HG03039 (cell line): ENCODE measurements around the gene LCN1.
"Not testable (repeated sequence)": the region's sequence is repeated elsewhere in the genome, so short reads cannot be mapped to it uniquely, and the experiment has no call there.

ENCODE experiments used
- ATAC-seq: cut with Tn5 transposase; IDR thresholded peaks from one replicate; pipeline ENCODE4 v1.9.1; 2021; ENCODE audit warnings: mild to moderate bottlenecking, moderate library complexity; ENCODE audit not compliant: unreplicated experiment

The LCN1 gene

DNA sequence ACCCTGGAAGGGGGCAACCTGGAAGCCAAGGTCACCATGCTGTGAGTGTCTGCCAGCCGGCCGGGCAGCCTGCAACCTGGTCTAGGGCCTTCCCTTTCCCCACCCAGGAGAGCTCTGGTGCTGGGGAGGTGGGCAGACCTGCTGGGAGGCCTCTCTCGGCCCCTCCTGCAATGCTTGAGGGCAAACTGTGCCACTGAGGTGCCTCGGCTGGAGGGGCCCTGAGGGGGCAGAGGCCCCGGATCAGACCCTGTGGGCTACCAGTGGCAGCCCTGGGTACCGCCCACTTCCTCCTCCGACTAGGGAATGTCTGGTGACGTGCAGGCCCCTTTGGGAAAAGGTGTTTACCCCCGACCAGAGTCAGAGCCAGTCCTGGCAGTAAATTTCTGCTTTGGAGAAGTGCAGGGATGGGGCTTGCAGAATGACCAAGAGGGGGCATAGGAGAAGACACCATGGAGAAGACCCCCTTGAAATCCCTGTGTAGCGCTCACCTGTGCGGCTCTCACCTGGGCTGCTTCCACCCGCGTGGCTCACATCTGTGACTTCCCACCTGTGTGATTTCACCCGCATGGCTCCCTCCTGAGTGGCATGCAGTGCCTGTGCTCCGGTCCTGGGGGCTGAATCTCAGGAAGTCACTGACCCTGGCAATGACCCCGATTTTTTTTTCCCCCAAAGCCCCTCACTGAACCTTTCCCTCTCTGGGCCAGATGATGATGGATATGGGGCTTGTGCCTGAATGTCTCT lies 1.1 kb downstream of the LCN1 start:
- ATAC-seq = no peak

DNA sequence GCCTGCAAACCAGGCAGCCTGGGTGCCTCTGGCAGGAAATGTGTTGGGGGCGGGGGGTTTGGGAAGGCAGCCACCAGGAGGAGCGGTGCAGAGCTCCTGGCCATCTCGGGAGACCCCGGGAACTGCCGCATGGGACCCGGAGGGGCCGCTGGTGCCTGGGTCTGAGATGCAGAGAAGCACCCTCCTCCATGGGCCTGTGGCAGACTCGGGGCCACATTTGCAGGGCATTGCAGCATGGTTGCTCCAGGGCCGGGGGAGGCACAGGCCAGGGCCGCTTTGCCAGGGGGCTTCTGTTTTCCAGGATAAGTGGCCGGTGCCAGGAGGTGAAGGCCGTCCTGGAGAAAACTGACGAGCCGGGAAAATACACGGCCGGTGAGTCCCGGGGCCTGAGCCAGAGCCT lies 1.7 kb downstream of the LCN1 start:
- no peak for ATAC-seq

DNA sequence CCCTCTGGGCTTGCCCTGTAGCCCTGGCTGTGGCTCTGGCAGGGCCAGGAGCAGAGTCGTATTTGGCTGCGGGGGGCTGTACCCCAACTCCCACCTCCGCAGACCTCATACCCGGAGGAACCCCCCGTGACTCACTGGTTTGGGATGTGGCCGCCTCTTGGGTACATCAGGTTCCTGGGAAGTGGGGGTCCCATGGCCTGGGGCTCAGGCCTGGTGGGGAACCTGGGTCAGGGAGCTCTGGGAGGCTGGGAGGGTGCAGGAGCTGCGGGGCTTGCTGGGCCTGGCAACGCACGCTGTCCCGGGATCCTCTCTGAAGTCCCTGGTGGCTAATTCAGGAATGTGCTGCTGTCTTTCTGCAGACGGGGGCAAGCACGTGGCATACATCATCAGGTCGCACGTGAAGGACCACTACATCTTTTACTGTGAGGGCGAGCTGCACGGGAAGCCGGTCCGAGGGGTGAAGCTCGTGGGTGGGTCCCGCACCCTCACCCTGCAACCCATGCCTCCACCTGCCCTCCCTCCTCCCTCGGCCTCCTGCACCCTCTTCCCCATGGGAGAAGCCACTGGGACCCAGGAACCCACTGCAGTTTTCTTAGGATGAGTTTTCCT lies 2.4 kb downstream of the LCN1 start:
- ATAC-seq = no peak

DNA sequence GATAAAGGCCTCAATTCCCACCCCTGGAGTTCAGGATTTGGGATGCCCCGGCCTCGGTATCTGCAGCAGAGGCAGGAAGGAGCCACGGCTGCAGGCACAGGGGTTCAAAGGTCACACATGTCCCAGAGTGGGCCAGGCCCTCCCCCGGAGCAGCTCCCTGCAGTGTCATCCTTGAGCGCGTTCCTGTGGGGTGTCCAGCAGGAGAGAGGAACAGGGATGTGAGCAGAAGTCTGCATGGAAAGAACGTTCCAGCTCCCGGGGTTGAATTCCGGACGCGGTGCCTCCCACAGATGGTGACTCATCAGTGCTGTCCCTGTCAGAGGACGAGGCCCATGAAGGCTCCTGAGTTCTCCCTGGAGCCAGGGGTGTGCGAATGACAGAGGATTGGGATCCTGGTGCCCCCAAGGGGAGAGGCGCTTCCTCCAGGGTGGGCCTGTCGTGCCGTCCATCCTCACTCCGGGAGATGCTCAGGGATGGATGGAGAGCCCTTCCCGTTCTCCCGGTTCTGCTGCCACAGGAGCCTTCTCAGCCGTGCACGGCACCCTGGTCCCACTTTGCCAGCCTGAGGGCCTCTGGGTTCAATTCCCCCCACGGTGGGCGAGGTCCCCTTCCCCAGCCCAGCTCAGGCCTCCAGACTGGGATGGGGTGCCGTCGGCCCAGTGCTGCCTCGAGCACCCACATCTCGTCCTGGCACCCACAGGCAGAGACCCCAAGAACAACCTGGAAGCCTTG lies 3.1 kb downstream of the LCN1 start:
- ATAC-seq = no peak

DNA sequence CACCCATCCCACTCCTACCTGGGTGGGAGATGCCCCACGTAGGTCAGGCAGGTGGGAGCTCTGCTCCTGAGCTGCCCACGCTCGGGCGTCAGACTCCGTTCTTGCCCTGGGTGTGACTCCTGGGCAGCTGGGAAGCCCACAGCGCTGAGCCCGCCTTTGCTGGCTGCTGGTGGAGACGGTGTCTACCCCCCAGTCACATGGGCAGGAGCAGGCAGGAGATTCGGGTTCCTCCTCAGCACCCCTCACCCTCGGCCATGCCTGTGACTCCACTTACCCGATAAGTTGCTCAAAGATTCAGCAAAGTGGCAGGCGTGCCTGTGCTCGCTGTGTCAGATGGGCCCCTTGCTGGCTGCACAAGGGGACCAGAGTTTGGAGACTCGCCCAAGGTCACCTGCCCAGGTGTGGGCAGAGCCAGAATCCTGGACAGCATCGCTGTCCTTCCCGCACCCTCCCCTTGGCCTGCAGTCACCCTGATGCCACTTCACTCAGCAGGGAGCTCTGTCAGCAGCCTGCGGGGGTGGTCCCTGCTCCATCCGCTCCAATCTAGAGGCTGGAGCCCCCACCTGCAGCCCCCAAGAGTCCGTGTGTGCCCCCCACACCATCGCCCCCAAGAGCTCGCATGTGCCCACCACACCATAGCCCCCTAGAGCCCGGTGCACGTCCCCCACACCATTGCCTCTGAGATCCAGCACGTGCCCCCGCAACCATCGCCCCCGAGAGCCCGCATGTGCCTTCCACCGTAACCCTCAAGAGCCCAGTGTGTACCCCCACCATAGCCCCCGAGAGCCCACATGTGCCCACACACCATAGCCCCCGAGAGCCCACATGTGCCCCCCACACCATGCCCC lies 4.2 kb downstream of the LCN1 start:
- ATAC-seq = no peak

DNA sequence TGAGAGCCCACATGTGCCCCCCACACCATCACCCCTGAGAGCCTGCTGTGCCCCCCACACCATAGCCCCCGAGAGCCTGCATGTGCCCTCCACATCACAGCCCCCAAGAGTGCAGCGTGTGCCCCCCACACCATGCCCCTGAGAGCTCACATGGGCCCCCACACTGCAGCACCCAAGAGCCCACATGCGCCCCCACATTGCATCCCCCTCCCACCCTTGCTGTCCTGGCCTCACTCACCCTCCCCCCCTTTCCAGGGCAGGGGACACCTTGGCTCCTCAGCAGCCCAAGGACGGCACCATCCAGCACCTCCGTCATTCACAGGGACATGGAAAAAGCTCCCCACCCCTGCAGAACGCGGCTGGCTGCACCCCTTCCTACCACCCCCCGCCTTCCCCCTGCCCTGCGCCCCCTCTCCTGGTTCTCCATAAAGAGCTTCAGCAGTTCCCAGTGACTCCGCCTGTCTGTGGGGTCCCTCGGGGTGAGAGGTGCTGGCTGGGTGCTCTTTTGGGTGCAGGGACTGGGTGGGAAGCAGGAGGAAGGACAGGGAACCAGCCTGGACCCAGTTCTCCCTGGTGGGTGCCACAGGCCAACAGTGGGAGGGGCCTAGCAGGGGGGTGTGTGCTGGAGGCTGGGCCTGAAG lies 5.0 kb downstream of the LCN1 start:
- no peak for ATAC-seq

DNA sequence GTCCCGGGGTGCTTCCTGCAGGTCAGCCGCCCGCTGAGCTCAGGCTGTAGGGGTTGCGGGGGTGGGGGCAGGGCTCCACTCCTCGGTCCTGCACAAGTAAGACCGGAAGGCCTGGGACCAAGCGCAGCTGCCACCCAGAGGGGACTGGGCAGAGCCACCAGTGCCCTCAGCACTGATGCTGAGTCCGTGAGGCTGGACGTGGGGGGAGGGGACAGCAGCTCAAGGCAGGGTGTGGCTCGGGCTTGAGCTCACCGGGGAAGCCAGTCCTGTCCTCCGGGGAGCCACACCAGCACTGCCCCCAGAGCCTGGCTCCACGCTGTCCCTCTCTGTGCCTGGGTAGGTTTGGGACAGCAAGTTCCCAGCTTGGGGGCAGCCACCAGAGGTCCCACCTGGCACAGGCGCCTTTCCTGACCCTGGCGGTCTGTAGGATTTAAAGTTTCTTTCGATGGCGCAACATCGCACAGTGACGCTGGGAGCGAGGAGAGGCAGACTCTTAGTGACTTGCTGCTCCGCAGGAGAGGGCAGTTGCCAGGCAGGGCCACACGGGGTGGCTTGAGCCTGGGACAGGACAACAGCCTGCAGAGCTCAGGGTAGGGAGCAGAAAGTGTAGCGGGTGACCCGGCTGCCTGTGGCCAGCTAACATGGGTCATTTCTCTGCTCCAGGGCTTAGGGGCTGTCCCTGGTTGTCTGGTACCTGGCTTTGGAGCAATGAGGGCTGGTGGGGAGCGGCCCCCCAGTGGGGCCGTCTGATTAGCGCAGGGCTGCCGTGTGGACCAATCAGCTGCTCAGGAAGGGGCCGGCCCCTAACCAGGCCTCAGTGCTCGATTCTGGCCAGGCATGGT lies 5.7 kb downstream of the LCN1 start:
- ATAC-seq = no peak

DNA sequence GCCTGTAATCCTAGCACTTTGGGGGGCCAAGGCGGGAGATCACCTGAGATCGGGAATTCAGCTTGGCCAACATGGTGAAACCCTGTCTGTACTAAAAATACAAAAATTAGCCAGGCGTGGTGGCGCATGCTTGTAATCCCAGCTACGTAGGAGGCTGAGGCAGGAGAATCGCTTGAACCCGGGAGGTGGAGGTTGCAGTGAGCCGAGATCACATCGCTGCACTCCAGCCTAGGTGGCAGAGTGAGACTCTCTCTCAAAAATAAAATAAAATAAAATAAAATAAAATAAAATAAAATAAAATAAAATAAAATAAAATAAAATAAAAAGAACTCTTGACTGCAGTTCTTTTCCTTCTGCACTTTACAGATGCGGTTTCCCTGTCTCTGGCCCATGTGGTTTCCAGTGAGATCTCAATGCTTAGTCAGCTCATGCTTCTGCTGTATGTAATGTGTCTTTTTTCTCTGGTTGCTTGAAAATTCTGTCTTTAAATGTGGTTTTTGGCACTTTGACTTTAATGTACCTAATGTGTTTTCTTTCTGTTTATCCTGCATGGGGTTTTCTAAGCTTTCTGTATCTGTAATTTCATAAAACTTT lies 7.7 kb downstream of the LCN1 start:
- not testable (repeated sequence) for ATAC-seq

DNA sequence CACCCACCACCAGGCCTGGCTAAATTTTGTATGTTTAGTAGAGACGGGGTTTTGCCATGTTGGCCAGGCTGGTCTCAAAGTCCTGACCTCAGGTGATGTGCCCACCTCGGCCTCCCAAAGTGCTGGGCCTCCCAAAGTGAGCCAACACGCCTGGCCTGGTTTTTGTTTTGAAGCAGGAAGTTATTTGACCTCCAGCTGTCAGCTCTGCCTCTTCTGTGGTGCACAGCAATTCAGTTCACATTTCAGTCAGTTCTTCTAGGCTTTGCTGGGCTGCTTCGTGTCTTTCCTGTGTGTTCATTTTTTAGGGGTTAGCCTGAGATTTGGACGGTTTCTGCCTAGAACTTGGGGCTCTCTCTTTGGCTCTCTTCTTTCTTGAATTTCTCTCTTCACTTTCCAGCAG lies 8.9 kb downstream of the LCN1 start:
- no peak for ATAC-seq

DNA sequence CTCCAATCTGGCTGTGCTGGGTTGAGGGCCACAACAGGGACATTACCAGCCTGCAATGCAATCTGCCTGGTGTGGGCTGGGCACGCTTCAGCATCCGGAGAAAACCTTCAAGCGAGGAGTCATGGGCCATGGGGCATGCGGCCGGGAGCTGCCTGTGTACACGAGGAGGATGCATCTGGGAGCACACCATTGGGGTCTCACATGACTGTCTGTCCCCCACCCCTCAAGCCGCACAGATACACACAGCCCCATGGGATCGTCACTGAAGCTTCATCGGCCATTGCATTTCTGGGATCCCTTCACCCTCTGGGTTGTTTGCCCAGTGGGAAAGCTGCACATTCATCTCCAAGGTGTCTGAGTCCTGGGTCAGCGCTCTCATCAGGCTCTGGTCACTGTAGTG lies 9.9 kb downstream of the LCN1 start:
- no peak for ATAC-seq

DNA sequence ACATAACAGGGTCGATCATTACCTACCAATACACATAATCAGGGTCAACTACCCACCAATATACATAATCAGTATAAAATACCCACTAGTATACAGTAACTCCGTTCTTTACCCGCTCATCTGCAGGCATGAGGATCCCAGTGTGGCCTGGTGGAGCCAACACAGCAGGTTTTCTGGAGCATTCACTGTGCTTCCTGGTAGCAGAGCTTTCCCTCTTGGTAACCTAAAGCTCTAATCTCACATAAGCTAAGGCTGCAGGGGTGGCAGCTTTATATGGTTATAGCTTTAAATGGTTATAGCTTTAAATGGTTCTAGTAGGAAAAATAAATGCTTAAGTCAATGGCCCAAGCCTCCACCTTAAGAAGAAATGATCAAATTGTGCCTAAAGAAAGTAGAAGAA lies 11.9 kb downstream of the LCN1 start:
- ATAC-seq = no peak

DNA sequence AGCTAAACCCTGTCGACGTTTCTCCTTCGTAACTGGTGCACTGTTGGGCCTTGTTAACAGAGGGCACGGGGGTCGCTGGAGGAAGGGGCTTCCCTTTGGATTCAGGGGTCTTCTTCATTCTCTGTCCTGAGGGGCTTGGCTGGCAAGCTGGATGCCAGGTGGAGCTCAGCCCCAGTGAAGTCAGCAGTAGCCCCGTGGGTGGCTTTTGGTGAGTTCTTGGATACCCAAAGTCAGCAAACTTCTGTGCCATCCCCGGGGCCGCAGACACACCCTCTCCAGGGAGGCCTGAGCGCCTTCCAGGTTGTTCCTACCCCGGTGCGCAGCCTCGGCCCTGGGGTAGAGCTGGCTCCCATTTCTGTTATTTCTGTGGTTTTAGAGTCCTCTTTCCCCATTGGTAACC lies 12.4 kb downstream of the LCN1 start:
- no peak for ATAC-seq

DNA sequence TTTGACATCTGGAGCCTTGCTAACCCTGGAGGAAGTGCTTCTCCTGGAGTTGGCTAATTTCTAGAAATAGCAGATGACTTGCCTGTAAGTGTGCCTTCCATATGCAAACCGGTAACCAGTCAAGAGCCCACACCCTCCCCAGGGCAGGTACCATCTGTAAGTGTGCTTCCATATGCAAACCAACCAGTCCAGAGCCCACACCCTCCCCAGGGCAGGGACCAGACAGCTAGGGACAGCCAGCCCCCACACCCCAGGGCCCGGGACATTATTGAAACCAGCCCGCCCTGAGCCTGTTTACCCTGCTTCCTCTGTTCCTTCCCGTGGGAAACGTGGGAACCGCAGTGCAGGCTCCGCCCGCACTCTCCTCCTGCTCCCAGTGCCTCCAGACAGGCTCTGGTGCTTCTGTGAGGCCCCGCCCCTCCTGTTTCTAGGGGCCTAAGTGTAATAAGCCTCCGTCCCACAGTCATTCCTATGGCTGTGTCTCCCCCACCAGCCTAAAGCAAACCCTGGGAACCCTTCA lies 13.0 kb downstream of the LCN1 start:
- not testable (repeated sequence) for ATAC-seq

DNA sequence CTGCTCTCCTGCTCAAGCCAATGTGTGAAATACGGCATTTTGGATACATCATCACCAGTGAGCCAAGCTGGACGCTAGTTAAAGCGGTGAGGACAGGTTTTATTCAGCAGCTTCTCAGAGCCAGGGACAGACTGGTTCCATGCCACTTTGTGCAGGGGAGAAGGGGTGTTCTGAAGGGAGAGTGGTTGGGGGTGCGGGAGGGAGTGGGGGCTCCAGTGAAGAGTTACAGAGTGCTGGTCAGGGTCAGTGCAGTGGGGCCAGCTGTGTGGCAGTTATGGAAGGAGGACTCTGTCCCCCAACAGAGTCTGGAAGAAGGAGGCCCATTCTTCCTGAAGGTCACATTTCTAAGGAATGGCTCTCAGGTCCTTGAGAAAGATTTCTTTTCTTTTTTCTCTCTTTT lies 13.6 kb downstream of the LCN1 start:
- not testable (repeated sequence) for ATAC-seq

DNA sequence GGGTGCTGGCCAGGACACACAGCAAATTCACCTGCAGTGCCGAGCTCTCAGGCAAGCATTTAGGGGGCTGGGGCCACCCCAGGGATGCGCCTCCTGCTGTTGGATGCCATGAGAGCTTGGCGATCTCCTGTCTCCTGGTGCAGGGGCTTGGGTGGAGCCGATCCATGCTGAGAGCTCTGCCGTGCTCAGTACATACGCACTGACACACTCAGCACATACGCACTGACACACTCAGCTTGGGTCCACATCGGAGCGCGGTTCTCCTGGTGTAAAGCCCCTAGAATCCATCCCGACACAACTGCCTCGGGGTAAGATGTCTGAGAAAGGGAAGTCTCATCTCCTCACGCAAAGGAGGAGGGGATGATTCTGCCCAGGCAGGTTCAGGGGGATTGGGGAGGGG lies 14.4 kb downstream of the LCN1 start:
- not testable (repeated sequence) for ATAC-seq

DNA sequence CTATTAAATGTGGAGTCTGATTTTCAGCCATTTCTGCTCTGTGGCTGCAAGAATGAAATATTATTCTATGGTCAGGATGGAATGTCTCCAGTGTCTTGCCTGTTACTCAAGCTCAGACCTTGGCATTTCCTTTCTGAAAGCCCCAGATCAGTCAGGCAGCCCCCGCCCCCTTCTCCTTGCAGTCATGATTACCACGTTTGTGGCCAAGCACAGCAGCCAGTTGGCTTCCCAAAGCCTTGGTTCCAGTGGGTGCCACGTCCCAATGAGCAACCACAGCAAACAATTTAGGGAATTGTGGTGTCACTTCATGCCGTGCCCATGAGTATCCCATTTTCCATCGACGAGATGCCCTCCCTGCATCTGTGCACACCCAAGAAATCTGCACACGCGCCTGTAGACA lies 15.0 kb downstream of the LCN1 start:
- no peak for ATAC-seq

DNA sequence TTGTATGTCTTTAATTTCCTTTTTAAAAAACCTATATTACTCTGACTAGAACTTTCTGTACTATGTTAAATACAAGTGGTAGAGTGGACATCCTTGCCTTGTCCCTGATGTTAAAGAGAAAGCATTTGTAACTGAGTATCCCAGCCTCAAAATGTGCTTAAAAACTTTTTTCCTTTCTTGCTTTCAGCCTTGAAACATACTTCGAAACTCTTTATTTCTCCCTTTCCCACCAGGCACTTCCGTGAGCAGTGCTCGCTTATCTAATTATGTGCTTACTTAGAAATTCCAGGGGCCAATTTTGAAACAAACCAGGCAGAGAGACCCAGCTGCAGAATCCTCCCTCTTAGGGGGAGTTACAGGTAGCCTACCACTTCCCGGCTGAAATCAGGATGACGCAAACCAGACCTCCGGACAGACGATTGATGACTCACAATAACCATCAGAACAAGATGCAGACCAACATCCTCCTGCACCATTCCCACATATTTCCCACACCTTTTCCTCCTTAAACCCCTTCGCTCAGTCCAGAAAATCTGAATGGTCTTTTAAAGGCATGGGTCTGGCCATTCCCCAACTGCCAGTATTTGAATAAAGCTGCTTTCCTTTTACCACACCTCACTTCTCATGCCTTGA lies 22.1 kb downstream of the LCN1 start:
- not testable (repeated sequence) for ATAC-seq

DNA sequence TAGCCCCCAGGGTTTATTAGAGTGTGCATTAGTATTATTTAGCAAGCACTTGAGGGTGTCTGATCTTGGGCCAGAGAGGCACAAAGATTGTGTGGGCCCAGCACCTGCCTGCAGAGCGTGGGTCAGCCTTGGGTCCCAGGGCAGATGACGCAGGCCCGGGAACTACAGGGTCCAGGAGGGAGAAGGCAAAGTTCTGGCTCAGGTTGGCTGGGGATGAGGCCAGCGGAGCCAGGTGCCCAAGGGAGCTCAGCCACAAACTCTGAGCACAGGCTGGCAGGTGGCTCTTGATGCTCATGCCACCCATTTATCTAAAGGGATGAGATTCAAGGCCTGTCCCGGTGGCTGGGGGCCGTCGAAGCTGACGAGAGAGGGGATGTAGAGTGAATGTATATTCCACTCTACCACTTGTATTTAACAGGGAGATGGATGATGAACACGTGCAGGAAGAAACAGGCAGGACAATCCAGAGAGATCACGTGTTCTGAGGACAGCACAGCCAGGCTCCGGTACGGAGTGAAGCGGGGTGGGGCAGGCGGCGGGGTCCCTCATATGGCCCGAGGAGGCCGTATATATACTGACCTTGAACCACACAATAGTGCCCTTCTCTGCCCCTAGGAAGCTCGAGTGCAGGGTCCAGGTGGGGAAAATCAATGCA lies 23.9 kb downstream of the LCN1 start:
- no peak for ATAC-seq
